HG02610 (cell line): ENCODE data around the gene CDKN1A.
"Not testable (repeated sequence)": the region's sequence is repeated elsewhere in the genome, so short reads cannot be mapped to it uniquely, and the experiment has no call there.

Experiments used
- ATAC-seq: cut with Tn5 transposase; IDR thresholded peaks from one replicate; pipeline ENCODE4 v1.9.1; 2021; ENCODE audit warnings: mild to moderate bottlenecking, moderate library complexity; ENCODE audit not compliant: unreplicated experiment

CDKN1A gene

GRCh38 chr6:36717871-36718540 is 39.5 kb downstream of the CDKN1A start:
- no peak for ATAC-seq

DNA sequence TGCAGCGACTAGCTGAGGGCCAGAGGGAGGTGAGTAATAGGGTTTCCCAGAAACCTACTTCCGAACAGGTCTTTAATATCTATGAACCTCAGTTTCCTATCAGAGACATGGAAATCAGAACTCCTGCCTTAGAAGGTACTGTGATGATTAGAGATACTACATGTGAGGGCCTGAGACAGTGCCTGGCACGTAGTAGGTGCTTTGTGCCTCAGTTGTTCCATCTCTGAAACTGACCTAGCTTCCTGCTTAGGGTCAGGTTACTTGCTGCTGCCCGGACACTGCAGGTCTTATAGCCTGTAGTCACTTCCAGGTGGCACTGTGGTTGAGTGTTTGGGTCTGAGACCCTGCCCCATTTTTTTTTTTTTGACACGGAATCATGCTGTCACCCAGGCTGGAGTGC is 40.0 kb downstream of the CDKN1A start:
- ATAC-seq = no peak

GRCh38 chr6:36719126-36719525 is 40.6 kb downstream of the CDKN1A start:
- no peak for ATAC-seq

- no peak for ATAC-seq
Measured at GRCh38 chr6:36720251-36721141, 42.0 kb downstream of the CDKN1A start.

- ATAC-seq = no peak
Measured at GRCh38 chr6:36721369-36722140, 43.0 kb downstream of the CDKN1A start.

DNA sequence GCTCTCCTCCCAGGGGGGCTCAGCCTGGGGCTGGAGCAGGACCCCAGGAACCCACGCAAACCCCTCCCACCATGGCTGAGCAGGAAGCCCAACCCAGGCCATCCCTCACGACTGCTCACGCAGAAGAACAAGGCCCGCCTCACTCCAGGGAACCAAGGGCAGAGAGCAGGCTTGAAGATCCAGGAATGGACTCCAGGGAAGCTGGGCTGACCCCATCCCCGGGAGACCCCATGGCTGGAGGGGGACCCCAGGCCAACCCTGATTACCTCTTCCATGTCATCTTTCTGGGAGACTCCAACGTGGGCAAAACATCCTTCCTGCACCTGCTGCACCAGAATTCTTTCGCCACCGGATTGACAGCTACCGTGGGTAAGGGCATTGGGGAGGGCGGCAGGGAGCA is 43.9 kb downstream of the CDKN1A start:
- ATAC-seq = no peak

DNA sequence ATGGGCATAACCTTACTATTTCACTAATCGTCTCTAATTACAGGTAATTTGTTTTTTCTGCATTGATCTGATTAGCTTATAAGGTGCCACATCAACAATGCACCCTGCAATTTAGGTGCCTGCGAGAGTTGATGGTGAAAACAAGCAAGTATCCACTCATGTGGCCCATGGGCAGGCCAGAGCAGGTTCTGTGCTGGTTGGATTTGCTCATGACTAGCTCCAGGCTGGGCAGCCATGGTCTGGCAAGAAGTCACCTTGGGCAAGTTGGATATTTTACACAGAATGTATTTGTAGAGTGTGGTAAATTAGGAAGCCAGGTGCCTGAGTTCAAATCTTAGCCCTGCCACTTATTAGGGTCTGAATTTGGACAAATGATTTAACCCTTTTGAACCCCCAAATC is 44.4 kb downstream of the CDKN1A start:
- no peak for ATAC-seq

DNA sequence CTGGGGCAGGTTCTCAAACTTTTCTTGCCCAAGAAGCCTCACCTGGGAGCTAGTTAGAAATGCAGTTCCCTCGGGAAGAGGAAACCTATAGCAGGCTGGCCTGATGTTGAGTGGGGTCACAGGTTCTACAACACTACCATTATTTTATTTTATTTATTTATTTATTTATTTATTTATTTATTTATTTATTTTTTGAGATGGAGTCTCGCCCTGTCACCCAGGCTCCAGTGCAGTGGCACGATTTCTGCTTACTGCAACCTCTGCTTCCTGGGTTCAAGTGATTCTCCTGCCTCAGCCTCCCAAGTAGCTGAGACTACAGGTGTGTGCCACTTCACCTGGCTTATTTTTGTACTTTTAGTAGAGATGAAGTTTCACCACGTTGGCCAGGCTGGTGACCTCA is 45.5 kb downstream of the CDKN1A start:
- not testable (repeated sequence) for ATAC-seq

DNA sequence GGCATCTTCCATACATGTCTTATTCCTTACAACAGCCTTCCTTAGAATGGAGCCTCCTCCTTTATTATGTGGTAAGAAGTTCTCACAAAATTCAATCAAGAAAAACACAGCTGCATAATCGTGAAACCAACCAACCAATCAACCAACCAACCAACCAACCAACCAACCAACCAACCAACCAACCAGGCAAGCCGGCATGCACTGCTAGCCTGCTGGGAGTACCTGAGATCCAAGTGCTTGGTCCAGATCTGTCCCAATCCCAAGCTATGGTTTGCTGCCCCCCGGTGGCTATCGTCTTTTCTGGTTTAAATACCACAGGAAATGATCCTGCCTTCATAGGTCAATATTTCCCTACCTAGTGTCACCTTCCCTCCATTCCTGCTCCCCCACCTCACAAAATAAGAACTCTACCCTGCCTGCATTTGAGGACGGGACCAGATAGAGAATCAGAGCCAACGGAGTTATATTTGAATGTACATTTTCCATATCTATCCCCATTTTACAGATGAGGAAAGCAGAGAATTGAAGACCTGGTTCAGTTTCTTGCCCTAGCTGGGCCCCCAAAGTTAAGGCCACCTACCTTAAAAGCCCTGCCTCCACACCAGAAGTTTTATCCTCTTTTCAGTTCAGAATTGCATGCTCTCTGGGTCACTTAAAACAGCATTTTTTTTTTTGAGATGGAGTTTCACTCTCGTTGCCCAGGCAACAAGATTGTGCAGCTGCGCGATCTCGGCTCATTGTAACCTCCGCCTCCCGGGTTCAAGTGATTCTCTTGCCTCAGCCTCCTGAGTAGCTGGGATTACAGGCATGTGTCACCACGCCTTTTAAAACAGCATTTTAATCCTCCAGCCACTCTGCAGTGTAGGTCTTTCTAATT is 46.2 kb downstream of the CDKN1A start:
- ATAC-seq = no peak

DNA sequence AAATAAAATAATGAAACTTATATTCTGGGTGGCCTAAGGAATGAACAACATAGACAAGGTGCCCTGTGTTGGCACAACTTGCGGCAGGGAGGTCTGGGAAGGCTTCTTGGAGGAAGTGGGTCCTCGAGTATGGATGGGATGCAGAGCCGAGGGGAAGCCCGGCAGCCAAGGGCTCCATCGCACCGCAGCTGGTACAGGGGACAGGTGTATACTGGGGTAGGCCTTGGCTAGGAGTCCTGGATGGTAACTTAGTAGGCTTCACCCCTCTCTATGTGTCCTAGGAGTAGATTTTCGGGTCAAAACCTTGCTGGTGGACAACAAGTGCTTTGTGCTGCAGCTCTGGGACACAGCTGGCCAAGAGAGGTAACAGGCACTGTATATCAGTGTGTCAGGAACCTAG is 47.1 kb downstream of the CDKN1A start:
- no peak for ATAC-seq

DNA sequence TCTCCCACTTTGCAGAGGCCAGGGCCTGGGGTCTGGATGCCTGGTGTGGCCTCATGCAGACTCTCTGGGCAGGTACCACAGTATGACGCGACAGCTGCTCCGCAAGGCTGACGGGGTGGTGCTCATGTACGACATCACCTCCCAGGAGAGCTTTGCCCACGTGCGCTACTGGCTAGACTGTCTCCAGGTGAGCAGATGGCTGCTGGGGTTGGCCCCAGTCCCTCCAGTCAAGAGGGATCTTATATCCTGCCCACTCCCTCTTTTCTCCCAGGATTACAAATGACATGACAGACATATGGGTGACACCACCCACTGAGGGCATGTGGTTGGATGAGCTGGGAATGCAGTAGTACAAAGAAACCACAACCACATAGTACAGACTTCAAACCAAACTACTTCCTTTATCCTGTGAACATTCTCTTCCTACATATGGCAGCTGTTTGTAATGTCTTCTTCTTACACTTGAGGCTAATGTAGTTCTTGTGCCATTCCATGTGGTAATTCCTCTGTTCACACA is 49.0 kb downstream of the CDKN1A start:
- no peak for ATAC-seq

GRCh38 chr6:36728289-36729160 is 50.0 kb downstream of the CDKN1A start:
- no peak for ATAC-seq

DNA sequence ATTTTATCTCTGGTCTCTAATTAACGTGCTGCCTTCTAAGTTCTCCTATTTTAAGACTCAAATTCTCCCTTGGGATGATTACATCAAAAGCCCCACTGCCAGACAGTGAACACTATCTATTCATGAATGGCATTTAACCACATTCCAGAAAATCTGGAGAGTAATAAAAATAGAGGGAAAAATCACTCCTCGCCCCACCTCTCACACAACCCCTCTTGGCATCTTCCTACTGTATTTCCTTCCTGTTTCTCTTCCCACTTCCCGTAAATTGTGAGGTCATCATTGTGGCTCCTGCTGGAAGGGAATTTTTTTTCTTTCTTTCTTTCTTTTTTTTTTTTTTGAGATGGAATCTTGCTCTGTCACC is 50.6 kb downstream of the CDKN1A start:
- ATAC-seq = no peak

DNA sequence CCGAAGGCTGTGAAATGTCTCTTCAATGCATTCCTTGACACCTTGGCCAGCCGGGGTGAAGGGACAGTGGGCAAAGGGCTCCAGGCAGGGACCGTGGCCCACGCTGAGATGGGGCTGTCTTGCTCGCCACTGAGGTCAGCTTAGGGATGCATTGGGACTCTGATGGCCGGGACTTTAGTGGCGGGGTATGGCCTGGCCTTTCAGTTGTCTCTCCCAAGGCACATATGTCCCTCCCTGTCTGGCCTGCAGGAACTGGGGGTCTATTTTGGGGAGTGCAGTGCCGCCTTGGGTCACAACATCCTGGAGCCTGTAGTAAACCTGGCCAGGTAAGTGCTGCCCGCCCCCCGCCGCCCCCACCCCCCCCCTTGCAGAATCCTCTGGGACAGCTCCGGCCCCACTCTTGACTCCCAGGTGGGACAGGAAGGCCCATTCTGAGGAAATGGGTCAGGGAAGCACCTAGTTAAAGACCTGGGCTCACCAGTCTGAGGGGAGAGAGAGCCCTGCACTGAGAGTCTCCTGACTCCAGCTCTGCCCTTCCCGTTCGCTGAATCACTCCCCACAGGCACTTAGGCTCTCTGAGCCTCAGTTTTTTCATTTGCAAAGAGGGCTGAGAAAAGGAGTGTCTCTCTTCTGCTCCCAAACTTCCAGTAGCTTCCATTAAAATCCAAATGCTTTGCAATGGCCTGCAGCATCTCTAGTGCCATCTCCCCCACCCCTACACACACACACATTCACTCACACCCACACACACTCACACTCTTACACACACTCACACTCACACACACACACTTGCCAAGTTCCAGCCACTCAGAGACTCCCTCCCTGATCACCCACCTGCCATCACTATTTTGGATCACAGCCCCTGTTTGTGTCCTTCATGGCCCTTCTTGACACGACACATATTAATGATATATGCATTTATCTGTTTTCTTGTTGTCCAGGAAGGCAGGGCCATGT is 52.2 kb downstream of the CDKN1A start:
- no peak for ATAC-seq

DNA sequence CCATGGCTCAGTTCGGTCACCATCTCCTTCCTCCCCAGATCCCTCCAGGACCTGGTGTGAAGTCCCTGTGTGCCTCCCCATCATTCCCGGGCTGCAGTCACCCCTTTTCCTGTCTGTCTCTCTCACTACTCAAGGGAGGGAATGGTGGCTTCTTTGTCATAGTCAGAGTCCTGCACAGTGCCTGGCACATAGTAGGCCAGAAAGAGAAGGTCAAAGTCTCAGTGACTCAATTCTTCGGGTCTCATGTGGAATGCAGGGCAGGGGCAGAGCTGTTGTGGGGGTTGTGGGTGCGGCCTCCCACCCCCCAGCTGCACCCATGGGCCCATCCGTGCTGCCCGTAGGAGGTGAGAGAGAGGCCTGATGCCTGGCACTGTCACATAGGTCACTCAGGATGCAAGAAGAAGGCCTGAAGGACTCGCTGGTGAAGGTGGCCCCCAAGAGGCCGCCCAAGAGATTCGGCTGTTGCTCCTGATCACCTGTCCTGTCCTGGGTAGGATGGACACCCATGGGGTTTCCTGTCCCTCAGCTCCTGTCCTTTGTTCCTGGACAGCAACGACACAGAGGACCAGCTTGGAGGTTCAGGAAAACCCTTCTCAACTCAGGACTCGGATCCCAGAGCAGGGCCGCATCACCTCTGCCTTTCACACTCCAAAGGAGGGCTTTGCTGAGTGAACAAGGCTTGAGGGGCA is 53.3 kb downstream of the CDKN1A start:
- ATAC-seq = no peak

- ATAC-seq = no peak
Measured at GRCh38 chr6:36733300-36733699, 54.8 kb downstream of the CDKN1A start.

DNA sequence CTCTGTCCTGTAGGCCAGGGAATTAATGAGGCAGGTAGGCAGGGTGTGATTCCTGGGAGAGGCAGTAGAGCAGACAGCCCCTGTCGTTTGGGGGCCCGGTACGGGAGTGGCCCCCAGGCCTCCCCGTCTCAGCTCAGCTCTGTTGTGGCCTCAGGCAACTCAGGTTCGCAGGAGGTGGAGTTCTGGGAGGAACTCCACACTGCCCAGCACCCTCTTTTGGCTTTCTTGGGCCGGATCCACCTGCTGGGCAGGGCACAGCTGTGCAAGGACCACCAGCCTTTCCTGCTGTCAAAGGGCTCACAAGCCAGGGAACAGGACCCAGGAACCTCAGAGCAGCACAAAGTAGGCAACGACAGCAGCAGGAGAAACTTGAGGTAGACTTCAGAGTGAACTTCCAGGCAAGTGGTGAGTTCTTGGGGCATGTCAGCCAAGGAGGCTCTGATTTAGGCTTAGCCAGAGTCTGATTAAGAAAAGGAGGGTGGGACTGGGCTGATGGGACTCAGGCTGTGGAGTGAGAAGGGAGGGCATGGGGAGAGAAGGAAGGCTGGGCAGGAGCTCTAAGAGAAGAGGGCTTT is 56.1 kb downstream of the CDKN1A start:
- no peak for ATAC-seq
